ENCODE data around the gene MOGAT1. TPM values are rescaled to one million over a fixed set of nuclear protein-coding genes. Genes with fewer than 3 reads are reported as not detected.

MOGAT1 gene
- total RNA-seq, 1 experiment from 2014 or later = not detected

GRCh38 chr2:222733470-222733845 is 62.0 kb downstream of the MOGAT1 start:
- Mint-ChIP-seq H3K9me3 (no peaks in the 10 kb centered on the region; a peak in 2 of 5 replicates), H3K27ac (no peak overlapping the region), H3K36me3 (ENCODE audit: insufficient read depth in 1 of 3, low read depth in 3 of 3) (no peaks in the 10 kb centered on the region), H3K4me1 (peaks cover 8 to 10% of the 10 kb centered on the region in 2 experiments), H3K27me3 (ENCODE audit: low read depth) (no peaks in the 10 kb centered on the region; the same call in 1 of the 2 replicates), H3K4me3 (no peak overlapping the region)
- Histone ChIP-seq H3K4ac (ENCODE audit: low read depth, low read length) (no peak overlapping the region), H3K4me2 (ENCODE audit: insufficient read depth, insufficient read length, low read length) (no peak overlapping the region), H3K23me2 (ENCODE audit: insufficient read length, low read depth, low read length, poor library complexity, severe bottlenecking) (no peaks in the 10 kb centered on the region), H3K27me3 (ENCODE audit: insufficient read depth, low read length) (no peaks in the 10 kb centered on the region), H4K5ac (ENCODE audit: insufficient read length, low read depth, low read length) (no peak overlapping the region), H3K9ac (ENCODE audit: extremely low read depth, insufficient read length, low read length) (no peak overlapping the region), H2BK20ac (ENCODE audit: low read depth, low read length, poor library complexity, severe bottlenecking) (no peak overlapping the region), H2BK5ac (ENCODE audit: insufficient read length, low read length) (no peak overlapping the region), H2AFZ (ENCODE audit: low read length) (no peak overlapping the region), H3K56ac (ENCODE audit: insufficient read length, low read depth, low read length) (no peak overlapping the region), H2AK5ac (ENCODE audit: insufficient read length, low read length) (no peak overlapping the region), H3K79me1 (ENCODE audit: insufficient read depth, low read depth, low read length, poor library complexity, severe bottlenecking) (no peaks in the 10 kb centered on the region), H2BK120ac (ENCODE audit: low read depth, low read length, poor library complexity, severe bottlenecking) (no peak overlapping the region), H4K8ac (replicated peaks; ENCODE audit: insufficient read length, low read depth, low read length) (no peak overlapping the region), H3K27ac (ENCODE audit: insufficient read length, low read depth, low read length) (no peak overlapping the region), H4K20me1 (ENCODE audit: control insufficient read depth, insufficient read depth, insufficient read length) (no peaks in the 10 kb centered on the region), H2BK12ac (ENCODE audit: insufficient read length, low read depth, low read length) (no peak overlapping the region), H3T11ph (ENCODE audit: low read length) (no peak overlapping the region), H3K79me2 (ENCODE audit: insufficient read depth, low read length) (no peaks in the 10 kb centered on the region), H3K4me1 (ENCODE audit: insufficient read depth, low read length) (no peaks in the 10 kb centered on the region), H3K18ac (ENCODE audit: insufficient read length, low read depth, low read length) (no peak overlapping the region), H3K14ac (ENCODE audit: insufficient read depth, low read length) (no peak overlapping the region), H3K23ac (ENCODE audit: insufficient read length, low read depth, low read length) (no peak overlapping the region), H4K91ac (ENCODE audit: insufficient read length, low read depth, low read length) (no peak overlapping the region), H3K9me3 (ENCODE audit: control insufficient read depth, low read depth, low read length) (no peaks in the 10 kb centered on the region), H2BK15ac (ENCODE audit: low read depth, low read length) (no peak overlapping the region)
- WGBS (ENCODE audit: extremely low coverage, insufficient read length, low lambda C conversion rate) = no CpG with 5 or more reads among the region's 3 CpGs
- TF ChIP-seq CTCF (conservative IDR thresholded peaks at IDR 0.05) = no peak
- no peak for DNase-seq

All from H9 (cell line).